ENCODE data around the gene ZAP70. TPM values are rescaled to one million over a fixed set of nuclear protein-coding genes. Genes with fewer than 3 reads are reported as not detected.
"Not testable (repeated sequence)": the region's sequence is repeated elsewhere in the genome, so short reads cannot be mapped to it uniquely, and the experiment has no call there.

ZAP70 gene
- total and polyA plus RNA-seq, 2 donors (not counting 1 experiment from before 2014, with no cell fraction given) = 3.4 to 20.5 TPM

- no peaks in the 10 kb centered on the region for H4K20me1 ChIP-seq (ENCODE audit: control insufficient read depth, insufficient read depth, low read length, poor library complexity, severe bottlenecking)
- Mint-ChIP-seq H3K27ac (no peak overlapping the region), H3K4me3 (no peak overlapping the region), H3K4me1 (peaks cover 2% of the 10 kb centered on the region), H3K9me3 (ENCODE audit: insufficient read depth) (no peaks in the 10 kb centered on the region), H3K27me3 (no peaks in the 10 kb centered on the region)
- peaks cover 0 to 5% (median 0%) of the 10 kb centered on the region in 3 donors for H3K9me3 ChIP-seq (ENCODE audit: control extremely low read depth in 1 of 3, control insufficient read depth in 2 of 3, insufficient read depth in 1 of 3, low read length in 2 of 3)
- ChIA-PET CTCF (interaction anchor here (0.7 to 1.6 kb wide), 2 partner anchors 20 to 1149 kb away, joined by 4 to 5 read pairs; no protein-coding TSS in a partner anchor), POLR2A (no interaction called here)
- ATAC-seq (ENCODE audit: low read depth) = no peak
- no peak overlapping the region for H3K4me2 ChIP-seq (replicated peaks; ENCODE audit: low read depth, low read length, poor library complexity, severe bottlenecking)
- no peak overlapping the region for H2AFZ ChIP-seq (ENCODE audit: insufficient read depth, low read depth, low read length, poor library complexity, severe bottlenecking)
- no peaks in the 10 kb centered on the region for H3K36me3 ChIP-seq (replicated peaks in 1 of 2; ENCODE audit: control extremely low read depth in 1 of 2, control insufficient read depth in 1 of 2, extremely low read depth in 1 of 2, insufficient read depth in 2 of 2, low read length in 1 of 2)
- H3K4me1 ChIP-seq (ENCODE audit: control insufficient read depth in 2 of 2, insufficient read depth in 2 of 2, low read length in 2 of 2) = peaks cover 0 to 5% of the 10 kb centered on the region in 2 donors
- H3K79me2 ChIP-seq (ENCODE audit: control insufficient read depth, insufficient read depth, low read length) = no peaks in the 10 kb centered on the region
- no peak overlapping the region for H3K27ac ChIP-seq (ENCODE audit: low read length in 2 of 2)
- WGBS (ENCODE audit: insufficient coverage) = no CpG with 5 or more reads among the region's 2 CpGs
- H3K4me3 ChIP-seq (ENCODE audit: control extremely low read depth in 1 of 5, extremely low read depth in 1 of 5, insufficient read depth in 1 of 5, low read depth in 2 of 5, low read length in 4 of 5) = no peak overlapping the region
- intact Hi-C loops (cut with micrococcal nuclease) = no loop called here
- no peaks in the 10 kb centered on the region for H3K27me3 ChIP-seq (replicated peaks in 1 of 4; ENCODE audit: control extremely low read depth in 1 of 4, control insufficient read depth in 3 of 4, insufficient read depth in 4 of 4, low read length in 3 of 4)
- no peak overlapping the region for H3K9ac ChIP-seq (ENCODE audit: low read length)
- TF ChIP-seq EZH2 (IDR thresholded peaks at IDR 0.05; ENCODE audit: borderline replicate concordance, insufficient read depth, low read depth, low read length, poor library complexity, severe bottlenecking) = no peak
- no peak for TF ChIP-seq CTCF (IDR thresholded peaks at IDR 0.05)
- DNase-seq = no peak
These were observed 35.9 kb upstream of the ZAP70 start for GRCh38 chr2:97677480-97677879.

DNA sequence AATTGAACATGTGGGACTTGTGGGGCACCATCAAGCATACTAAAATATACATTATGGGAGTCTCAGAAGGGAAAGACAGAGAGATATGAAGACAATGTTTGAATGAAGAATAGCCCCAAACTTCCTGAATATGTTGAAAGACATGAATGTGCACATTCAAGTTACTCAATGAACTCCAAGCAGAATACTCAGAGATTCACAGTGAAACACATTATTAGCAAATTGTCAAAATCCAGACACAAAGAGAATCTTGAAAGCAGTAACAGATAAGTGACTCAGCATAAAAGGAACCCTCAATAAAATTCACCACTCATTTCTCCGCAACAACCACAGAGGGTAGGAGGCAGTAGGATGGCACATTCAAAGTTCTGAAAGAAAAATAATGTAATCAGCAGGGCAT is 35.1 kb upstream of the ZAP70 start:
- TF ChIP-seq CTCF (IDR thresholded peaks at IDR 0.05) = no peak
- no peak for TF ChIP-seq EZH2 (IDR thresholded peaks at IDR 0.05; ENCODE audit: borderline replicate concordance, insufficient read depth, low read depth, low read length, poor library complexity, severe bottlenecking)
- DNase-seq (no peak), ATAC-seq (ENCODE audit: low read depth) (no peak)
- H3K27ac ChIP-seq (ENCODE audit: low read length in 2 of 2) = no peak overlapping the region
- peaks cover 0 to 5% of the 10 kb centered on the region in 2 donors for H3K4me1 ChIP-seq (ENCODE audit: control insufficient read depth in 2 of 2, insufficient read depth in 2 of 2, low read length in 2 of 2)
- H4K20me1 ChIP-seq (ENCODE audit: control insufficient read depth, insufficient read depth, low read length, poor library complexity, severe bottlenecking) = no peaks in the 10 kb centered on the region
- no peak overlapping the region for H3K4me3 Mint-ChIP-seq
- no CpG with 5 or more reads among the region's 1 CpG for WGBS (ENCODE audit: insufficient coverage)
- H3K27me3 Mint-ChIP-seq = no peaks in the 10 kb centered on the region
- H3K4me2 ChIP-seq (replicated peaks; ENCODE audit: low read depth, low read length, poor library complexity, severe bottlenecking) = no peak overlapping the region
- peaks cover 2% of the 10 kb centered on the region for H3K4me1 Mint-ChIP-seq
- POLR2A ChIA-PET = no interaction called here
- CTCF ChIA-PET = interaction anchor here (0.7 kb wide), 1 partner anchor 1150 kb away, joined by 4 read pairs; no protein-coding TSS in a partner anchor
- H3K9me3 ChIP-seq (ENCODE audit: control extremely low read depth in 1 of 3, control insufficient read depth in 2 of 3, insufficient read depth in 1 of 3, low read length in 2 of 3) = peaks cover 0 to 5% (median 0%) of the 10 kb centered on the region in 3 donors
- H3K9me3 Mint-ChIP-seq (ENCODE audit: insufficient read depth) = no peaks in the 10 kb centered on the region
- no peak overlapping the region for H3K4me3 ChIP-seq (ENCODE audit: control extremely low read depth in 1 of 5, extremely low read depth in 1 of 5, insufficient read depth in 1 of 5, low read depth in 2 of 5, low read length in 4 of 5)
- H3K36me3 ChIP-seq (replicated peaks in 1 of 2; ENCODE audit: control extremely low read depth in 1 of 2, control insufficient read depth in 1 of 2, extremely low read depth in 1 of 2, insufficient read depth in 2 of 2, low read length in 1 of 2) = no peaks in the 10 kb centered on the region
- no peaks in the 10 kb centered on the region for H3K27me3 ChIP-seq (replicated peaks in 1 of 4; ENCODE audit: control extremely low read depth in 1 of 4, control insufficient read depth in 3 of 4, insufficient read depth in 4 of 4, low read length in 3 of 4)
- no peak overlapping the region for H3K27ac Mint-ChIP-seq
- H3K79me2 ChIP-seq (ENCODE audit: control insufficient read depth, insufficient read depth, low read length) = no peaks in the 10 kb centered on the region
- H2AFZ ChIP-seq (ENCODE audit: insufficient read depth, low read depth, low read length, poor library complexity, severe bottlenecking) = no peak overlapping the region
- intact Hi-C loops (cut with micrococcal nuclease) = no loop called here
- no peak overlapping the region for H3K9ac ChIP-seq (ENCODE audit: low read length)

GRCh38 chr2:97687235-97687634 is 26.1 kb upstream of the ZAP70 start:
- not testable (repeated sequence) for DNase-seq
- CTCF ChIA-PET = interaction anchor here (0.7 kb wide), 1 partner anchor 9 kb away, joined by 5 read pairs; no protein-coding TSS in a partner anchor

More at GRCh38 chr2:97687235-97687634, 26.1 kb upstream of the ZAP70 start:
- H3K27me3 Mint-ChIP-seq; intact Hi-C loops (cut with micrococcal nuclease); H3K4me2 ChIP-seq (replicated peaks; ENCODE audit: low read depth, low read length, poor library complexity, severe bottlenecking); H2AFZ ChIP-seq (ENCODE audit: insufficient read depth, low read depth, low read length, poor library complexity, severe bottlenecking); H4K20me1 ChIP-seq (ENCODE audit: control insufficient read depth, insufficient read depth, low read length, poor library complexity, severe bottlenecking); H3K4me1 Mint-ChIP-seq; H3K4me3 ChIP-seq (ENCODE audit: control extremely low read depth in 1 of 5, extremely low read depth in 1 of 5, insufficient read depth in 1 of 5, low read depth in 2 of 5, low read length in 4 of 5); H3K27ac ChIP-seq (ENCODE audit: low read length in 2 of 2); H3K79me2 ChIP-seq (ENCODE audit: control insufficient read depth, insufficient read depth, low read length); H3K27me3 ChIP-seq (replicated peaks in 1 of 4; ENCODE audit: control extremely low read depth in 1 of 4, control insufficient read depth in 3 of 4, insufficient read depth in 4 of 4, low read length in 3 of 4); H3K27ac Mint-ChIP-seq; H3K4me1 ChIP-seq (ENCODE audit: control insufficient read depth in 2 of 2, insufficient read depth in 2 of 2, low read length in 2 of 2); H3K9me3 ChIP-seq (ENCODE audit: control extremely low read depth in 1 of 3, control insufficient read depth in 2 of 3, insufficient read depth in 1 of 3, low read length in 2 of 3); H3K4me3 Mint-ChIP-seq; H3K36me3 ChIP-seq (replicated peaks in 1 of 2; ENCODE audit: control extremely low read depth in 1 of 2, control insufficient read depth in 1 of 2, extremely low read depth in 1 of 2, insufficient read depth in 2 of 2, low read length in 1 of 2); H3K9ac ChIP-seq (ENCODE audit: low read length); H3K9me3 Mint-ChIP-seq (ENCODE audit: insufficient read depth); ATAC-seq (ENCODE audit: low read depth); POLR2A ChIA-PET: not testable (repeated sequence)
- 67% methylated on average over 1 of the region's 3 CpGs for WGBS (ENCODE audit: insufficient coverage)
